GDM1 (cell line): ENCODE results near the gene DRICH1.
"Not testable (repeated sequence)": the region's sequence is repeated elsewhere in the genome, so short reads cannot be mapped to it uniquely, and the experiment has no call there.

Source experiments
- DNase-seq: peaks from one replicate; lab custom pipeline; 2025; lab: John Stamatoyannopoulos, UW

The DRICH1 gene, protein sequence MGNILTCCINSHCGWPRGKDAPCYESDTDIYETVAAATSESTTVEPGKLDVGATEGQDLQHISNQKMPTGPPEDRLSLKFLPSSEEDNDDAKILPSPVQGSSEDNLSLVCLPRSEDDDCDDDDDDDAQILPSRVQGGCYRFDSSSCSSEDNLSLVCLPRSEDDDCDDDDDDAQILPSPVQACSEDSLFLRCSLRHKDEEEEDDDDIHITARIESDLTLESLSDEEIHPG

DNA sequence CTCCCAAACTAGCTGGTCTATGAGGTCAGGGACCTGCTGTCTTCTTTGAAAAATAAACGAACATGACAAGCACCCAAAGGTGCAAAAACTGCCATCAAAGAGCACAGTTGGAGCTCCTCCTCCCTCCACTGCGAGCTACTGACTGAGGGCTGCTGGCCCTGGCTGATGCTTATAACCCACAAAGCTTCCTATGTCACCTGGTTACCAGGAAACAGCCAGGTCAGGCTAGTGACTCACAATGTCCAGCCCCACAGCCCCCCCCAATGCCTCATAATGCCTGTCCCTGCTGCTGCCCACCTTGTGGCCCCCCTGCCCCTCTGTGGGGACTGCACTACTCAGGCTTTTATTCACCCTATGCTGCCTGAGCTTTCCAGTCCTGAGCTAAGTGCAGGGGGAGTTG, at the start of gene DRICH1:
Gene DRICH1, minus strand, starts transcription at position 144 of the 400 bp plus-strand sequence. CDS start 298 bp downstream, outside the sequence.
- DNase-seq = no peak

DNA sequence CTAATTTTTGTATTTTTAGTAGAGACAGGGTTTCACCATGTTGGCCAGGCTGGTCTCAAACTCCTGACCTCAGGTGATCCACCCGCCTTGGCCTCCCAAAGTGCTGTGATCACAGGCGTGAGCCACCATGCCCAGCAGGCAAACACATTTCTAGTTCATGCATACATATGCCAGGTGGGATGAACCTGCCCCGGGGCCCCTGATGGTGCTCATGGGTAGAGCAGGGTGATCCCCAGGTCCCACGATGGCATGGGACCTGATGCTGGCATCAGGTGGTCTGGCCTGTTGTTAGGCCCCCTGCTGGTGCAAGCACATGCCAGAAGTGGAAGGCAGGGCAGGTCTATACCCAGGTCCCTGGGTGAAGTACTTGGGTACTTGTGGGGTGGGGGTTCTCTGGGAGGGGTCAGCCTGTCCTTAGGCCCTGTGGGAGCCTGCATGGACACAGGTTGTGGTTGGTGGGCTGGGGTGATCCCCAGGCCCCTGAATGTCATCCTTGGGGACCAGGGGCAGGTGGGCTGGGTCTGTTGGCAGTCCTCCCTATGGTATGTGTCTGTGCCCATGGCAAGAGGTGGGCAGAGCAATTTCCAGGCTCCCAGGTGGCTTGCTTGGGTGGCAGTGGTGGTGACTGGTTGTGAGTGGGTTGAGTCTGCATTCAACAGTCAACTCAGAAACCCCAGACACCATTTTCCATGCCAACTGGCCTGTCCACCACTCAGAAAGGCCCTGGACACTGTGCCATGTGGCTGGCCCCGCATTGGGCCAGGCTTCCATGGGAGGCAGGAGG, 49.1 kb upstream of the DRICH1 start:
- no peak for DNase-seq

DNA sequence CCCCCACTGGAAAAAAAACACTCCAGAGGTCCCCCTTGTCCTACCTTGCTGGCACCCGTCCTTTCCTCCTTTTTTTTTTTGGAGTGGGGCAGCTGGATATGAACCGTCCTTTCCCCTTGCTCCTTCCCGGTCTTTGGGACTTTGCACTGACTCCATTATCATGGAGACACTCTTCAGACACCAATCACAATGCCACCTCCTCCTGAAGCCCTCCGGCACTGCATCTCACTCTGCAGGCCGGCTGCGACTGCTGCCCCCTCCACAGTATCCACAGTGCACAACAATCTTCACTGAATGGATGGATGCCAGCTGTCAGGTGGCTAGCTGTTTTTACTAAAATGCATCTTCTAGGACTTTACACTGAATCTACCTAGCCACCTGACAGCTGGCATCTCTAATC, 46.0 kb upstream of the DRICH1 start:
- no peak for DNase-seq

DNA sequence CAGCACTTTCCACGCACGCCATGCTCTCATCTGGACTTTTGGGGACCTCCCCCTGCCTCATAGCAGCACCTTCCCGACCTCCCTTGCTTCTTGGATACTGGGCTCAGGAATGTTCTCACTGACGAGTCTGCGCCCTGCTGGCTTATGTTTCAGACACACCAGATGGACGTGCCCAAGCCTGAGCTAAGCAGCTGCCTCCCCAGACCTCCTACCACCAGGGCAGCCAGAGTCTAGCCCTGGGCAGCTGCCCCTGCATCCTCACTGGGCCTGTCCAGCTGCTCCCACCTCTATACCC, 45.5 kb upstream of the DRICH1 start:
- no peak for DNase-seq

DNA sequence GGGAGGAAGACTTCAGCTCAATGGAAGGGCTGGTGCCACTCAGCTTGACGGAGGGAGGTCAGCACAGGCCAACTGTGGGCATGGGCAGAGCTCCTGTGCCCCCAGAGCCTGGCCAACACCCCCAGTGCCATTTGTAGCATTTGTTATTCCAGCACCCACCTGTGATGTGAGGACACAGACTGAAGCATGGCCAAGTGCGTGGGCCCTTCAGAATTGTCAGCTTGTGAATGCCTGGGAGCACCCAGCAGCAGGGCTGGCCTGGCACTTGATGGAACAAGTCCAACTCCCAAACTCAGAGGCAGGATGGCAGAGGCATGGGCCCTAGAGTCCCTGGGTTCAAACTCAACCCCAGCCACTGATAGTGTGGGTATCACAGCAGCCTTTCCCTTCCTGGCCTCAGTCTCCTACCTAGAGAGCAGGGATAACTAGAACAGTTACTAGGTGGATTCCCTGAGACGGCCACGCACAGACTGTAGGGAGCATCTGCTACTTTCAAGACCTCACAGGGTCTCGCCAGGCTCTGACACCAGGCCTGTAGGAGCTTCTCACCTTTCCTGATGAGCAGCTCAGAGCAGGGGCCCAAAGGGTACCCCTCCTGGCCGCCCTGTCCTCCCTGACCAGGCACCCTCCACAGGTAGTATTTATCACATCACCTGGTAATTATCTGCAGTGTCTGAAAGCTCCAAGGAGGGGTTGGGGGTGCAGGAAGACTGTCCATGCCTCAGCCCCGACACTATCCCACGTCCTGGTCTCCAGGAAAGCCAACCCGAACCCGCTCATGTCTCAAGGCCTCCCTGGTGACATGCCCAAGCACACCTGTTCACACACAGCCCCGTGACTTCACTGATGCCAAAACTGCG, 45.0 kb upstream of the DRICH1 start:
- DNase-seq = not testable (repeated sequence)

DNA sequence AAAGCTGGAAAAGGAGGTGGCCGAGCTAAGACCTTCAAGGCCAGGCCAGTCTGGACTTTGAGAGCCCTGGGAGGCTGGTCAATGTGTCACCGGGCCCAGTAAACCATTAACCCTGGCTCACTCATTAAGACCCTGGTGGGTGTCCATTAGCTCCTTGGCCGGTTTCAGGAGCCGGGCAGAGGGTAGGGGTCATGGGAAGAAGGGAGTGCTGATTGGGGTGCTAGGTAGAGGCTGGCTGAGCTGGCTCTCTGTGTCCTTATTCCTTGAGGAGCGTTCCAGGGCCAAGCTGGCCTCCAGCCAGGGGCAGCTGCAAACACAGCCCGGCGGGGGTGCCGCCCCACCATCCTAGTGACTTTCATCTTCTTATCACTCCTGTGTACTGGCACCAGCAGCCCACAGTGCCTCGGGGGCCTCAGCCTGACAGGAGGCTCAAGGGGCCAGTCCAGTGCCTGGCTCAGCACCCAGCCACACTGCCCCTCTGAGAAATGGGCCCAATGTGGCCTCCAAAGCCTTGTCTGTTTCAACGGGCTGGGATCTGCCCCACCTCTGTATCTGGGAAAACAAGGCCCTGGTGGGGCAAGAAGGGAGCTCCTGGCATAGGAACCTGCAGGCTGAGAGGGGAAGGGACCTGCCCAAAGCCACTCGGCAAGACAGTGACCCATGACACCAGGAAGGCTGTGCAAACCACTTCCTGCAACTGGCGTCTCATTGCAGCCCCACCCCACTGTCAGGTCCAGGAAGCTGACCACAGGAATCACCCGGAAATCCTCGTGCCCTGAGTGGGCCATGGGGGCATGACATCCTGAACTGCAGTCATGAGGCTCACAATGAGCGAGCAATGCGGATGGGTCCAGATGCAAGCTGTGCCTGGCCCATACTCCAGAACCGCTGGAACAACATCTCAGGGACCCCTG, 43.6 kb upstream of the DRICH1 start:
- DNase-seq = no peak

DNA sequence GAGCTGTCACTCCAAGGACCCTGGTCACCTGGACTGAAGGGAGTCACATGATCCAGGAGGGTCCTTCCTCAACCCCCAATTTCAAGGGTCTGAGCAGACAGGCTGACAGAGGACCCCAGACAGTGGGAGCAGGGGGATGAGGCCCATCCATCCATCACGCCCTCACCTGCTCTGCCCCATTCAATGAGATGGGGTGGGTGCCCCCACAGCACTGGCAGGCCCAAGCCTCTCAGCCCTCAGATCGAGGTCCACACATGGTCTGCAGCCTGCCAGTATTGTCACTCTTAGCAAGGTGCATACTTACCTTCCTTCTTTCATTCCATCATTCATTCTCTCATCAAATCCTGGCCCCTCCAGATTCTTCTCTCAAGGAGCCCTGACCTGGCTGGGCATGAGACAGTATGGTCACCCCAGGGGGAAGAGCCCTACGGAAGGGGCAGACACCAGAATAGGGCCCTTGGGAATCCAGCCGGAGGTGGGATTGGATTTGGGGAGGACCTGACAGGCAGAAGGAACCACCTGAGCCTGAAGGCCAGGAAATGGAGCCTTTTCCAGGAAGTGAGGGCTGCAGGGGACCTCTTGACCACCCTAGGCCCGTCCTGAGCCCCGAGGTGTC, 42.9 kb upstream of the DRICH1 start:
- DNase-seq = not testable (repeated sequence)

DNA sequence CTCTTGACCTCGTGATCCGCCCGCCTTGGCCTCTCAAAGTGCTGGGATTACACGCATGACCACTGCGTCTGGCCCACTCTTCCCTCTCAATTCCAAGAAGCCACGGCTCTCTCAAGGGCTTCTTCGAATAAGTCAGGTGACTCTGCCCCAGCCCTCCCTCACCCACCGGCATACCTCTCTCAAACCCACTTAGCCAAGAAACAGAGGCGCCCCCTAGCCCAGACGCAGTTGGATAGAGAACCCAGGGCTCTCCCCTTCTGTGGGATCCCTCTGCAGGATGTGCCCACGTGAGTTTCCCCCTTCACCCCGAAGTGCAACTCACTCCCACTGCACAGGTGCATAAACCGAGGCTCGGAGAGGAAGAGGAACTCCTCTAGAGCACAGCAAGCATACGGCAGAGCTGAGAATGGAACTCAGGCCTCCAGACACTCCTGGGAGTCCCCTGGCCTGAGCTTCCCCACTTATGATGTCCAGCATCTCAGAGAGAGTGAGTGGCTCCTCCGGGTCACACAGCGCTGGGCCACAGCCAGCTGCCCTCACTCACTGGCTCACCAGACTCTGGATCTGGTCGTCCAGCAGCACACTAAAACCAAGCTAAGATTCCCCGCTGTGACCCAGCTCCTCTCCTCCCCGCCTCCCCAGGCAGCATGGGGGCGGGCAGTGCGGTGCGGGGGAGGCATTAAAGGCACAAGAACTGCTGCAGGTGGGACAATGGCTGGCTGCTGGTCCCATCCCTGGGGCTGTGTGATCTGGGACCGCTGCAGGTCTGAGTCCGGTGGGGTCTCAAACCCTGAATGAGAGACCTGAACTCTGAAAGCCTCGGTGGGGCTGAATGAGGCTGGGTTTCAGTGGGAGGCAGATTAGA, 41.9 kb upstream of the DRICH1 start:
- no peak for DNase-seq

DNA sequence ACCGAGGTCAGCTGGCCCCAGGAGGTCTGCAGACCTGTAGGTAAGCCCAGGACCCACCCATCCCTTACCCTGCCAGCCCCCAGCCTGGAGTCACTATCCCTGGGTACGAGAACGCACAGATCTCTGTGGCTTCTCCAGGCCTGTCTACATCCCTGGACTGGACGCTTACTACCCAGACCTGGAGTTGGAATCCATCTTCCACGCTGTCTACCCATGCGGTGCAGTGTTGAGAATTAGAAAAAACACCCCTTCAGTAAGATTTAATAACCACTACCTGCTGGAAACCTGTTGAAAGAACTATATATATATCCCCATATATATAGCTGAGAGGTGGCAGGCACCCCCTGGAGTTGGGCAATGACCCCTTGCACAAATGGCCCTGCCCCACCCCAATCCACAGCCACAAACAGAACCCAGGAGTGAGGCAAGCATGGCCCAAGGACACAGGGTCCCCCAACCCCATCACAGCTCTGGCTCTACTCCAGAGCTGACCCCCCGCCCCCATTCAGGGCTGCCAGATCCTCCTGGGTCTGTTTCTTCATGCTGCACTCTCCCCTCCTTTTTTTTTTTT, 41.0 kb upstream of the DRICH1 start:
- no peak for DNase-seq

DNA sequence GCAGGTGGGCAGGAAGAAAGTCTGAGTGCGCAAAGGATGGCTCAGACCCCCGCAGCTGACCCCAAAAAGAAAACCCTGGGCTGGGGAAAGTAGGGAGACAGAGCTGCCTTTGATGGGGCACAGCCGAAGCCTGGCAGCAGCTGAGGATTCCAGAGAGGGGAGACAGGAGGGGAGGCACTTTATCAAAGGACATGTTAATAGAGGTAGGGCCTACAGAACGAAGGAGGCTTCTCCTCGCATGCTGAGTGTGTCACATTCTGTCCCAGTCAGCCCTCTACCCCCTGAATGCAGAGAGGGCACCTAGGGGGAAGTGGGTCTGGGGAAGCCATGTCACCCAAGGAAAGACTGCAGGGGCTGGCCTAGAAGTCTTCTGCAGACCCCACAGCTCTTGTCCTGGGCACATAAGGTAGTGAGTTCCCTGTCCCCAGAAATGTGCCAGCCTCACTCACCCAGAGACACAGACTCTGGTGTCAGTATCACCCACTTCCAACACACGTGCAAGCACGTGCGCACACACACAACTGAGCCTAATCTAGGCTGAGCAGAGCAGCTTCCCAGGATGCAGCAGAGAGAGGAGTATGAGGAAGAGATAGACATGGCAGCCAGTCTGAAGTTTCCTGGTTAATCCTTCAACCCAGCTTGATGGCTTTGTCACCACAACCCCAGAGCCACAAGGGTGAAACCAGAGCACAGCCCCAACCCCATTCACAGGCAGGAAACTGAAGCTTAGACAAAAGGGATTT, 40.4 kb upstream of the DRICH1 start:
- DNase-seq = not testable (repeated sequence)

DNA sequence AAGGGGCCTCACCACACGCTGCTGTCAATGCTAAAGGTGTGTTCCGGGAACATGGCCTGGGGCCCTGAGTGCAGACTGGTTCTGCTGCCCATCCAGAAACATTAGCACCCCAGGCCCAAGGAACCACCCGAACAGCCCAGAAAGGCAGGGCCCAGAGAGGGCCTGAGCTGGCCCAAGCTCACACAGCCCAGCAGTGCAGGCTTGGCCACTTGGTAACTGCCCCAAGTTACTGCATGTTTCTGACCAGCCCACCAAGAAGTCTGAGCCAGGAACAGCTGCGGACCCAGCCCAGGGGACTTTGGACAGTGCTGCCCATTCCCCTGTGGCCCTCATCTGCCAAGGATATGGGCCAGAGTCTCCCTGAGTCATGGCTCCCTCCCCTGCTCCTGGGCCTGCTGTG, 39.3 kb upstream of the DRICH1 start:
- DNase-seq = not testable (repeated sequence)

DNA sequence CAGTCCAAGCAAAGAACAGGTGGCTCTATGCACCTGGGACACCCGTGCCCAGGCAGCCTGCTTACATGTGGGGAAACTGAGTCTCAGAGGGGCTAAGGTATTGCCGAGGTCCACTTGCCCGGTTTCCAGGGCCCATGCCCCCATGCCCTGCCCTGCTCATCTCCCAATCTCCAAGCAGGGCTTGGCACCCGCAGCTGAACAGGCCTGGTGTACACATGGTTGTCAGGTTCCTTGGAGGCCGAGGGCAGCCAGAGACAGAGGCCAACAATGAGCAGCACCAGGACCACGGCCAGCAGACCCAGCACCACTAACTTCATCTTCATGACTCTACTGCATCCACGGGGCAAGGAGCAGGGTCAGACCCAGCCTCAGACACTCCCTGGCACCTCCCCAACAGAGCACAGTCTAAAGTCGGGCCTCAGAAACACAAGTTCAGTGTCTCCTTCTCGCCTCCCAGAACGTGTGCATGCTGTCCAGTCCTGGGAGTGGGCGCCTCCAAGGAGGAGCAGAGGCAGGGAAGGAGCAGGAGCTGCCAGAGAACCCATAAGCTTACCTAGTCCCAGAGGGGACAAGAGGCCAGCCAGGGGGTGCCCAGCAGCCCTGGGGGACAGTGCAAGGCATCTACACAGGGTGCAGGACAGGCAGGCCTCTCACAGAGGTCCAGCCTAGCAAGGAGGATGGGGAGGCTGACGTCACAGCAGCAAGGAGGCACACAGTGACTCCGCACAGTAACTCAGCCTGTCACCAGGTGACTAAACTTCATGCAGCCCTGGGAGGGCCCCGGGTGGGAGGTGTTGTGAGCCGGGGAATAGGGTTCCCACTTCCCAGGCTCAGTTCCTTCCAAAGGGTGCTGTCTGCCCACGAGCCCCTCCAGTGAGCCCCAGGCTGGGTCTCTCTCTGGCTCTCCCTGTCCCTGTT, 38.5 kb upstream of the DRICH1 start:
- no peak for DNase-seq

DNA sequence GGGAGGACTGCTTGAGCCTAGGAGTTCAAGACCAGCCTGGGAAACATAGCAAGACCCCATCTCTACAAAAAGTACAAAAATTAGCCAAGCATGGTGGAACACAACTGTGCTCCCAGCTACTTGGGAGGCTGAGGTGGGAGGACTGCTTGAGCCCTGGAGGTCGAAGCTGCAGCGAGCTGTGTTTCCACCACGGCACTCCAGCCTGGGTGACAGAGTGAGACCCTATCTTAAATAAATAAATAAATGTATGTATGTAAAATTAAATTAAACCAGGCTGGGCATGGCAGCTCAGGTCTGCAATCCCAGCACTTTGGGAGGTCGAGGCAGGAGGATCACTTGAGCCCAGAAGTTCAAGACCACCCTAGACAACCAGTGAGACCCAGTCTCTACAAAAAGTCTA, 28.3 kb upstream of the DRICH1 start:
- DNase-seq = not testable (repeated sequence)

DNA sequence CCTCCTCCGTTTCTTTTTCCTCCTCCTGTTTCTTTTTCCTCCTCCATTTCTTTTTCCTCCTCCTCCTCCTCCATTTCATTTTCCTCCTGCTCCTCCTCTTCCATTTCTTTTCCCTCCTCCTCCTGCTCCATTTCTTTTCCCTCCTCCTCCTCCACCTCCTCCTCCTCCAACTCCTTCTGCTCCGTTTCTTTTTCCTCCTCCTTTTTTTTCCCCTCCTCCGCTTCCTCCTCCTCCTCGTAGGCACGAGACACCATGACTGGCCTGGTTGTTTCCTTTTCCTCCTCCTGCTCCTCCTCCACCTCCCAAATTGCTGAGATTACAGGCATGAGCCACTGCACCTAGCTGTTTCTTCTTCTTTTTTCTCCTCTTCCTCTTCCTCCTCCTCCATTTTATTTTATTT, 25.6 kb upstream of the DRICH1 start:
- DNase-seq = no peak

DNA sequence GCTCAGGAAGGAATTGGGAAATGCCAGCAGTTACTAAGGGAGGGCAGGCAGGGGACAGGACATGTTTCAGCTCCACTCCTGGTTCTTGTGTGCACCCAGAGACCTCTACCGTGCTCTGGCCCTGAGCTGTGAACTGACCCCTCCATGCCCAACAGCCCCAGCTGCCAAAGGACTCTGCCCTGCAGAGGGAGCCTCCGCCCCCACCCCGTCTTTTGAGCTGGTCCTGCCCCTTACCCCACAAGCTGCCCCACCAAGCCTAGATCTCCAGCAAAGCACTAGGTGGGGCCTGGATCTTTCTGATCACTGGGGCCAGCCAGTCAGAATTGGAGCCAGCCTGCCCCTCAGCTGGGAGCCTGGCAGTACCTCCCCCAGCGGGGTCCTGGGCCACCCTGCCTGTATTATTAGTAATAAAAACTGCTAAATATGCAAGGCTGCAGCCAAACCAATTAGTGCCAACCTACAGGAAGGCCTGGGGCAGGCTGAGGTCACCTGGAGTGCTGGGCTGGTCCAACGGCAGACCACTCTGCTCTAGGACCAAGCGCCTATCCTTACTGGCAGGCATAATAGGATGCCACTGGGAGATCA, 23.9 kb upstream of the DRICH1 start:
- no peak for DNase-seq

DNA sequence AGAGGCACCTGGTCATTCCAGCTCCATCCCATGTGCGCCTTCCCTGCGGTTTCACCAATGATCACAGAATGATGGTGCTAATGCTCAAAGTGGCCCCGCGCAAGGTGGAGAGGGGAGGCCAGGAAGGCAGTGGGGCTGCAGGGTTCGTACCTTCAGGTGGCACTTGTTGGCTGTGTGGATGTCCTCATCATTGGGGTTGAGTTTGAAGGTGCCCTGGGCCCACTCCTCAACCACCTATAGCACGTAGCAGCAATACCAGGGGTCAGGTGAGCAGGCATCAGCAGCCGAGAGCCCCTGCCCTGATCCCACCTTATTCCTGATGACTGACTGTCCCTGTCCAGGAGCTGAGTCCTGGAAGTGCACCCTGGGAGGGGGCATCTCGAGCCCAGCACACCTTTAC, 20.6 kb upstream of the DRICH1 start:
- no peak for DNase-seq

DNA sequence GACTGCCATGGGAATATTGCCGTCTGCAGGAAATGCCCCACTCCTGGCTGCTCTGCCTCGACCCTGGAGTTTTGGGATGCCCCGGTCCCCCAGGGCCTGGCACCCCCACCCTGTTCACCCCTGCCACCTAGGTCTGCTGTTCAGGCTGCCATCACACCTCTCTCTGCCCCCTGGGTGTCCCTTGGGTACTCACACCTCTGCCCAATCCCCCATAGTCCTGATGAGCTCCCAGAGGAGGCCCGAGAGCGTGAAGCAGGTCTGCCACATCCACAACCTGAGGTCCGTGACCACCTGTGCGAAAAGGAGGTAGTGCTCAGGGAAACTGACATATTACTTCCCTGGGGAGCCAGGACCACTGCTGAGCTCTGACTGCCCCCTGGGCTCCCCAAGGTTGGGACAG, 20.2 kb upstream of the DRICH1 start:
- DNase-seq = no peak

DNA sequence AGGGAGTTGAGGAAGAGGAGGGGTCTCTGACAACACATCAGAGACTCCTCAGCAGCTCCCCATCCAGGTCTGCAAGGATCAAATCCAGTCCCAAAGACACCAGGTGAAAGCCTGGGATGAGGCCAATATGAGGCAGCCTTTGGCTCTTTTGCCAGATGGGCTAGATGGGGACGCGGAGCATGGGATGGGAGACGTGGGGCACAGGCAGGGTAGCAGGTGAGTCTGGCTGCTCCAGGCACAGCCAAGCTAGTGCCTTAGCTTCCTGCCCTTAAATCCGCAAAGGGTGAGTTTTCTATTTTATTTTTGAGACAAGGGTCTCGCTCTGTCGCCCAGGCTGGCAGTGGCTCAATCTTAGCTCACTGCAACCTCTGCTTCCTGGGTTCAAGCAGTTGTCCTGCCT, 19.6 kb upstream of the DRICH1 start:
- DNase-seq = no peak
